Muscle of leg (tissue), 11 donors: ENCODE data around the gene MICAL1. TPM values are rescaled to one million over a fixed set of nuclear protein-coding genes. Genes with fewer than 3 reads are reported as not detected.
A peak's percentile ranks its signal among the peaks of the same experiment; 100 is the strongest.

Experiments used
- DNase-seq: peaks from one replicate; pipeline ENCODE4 v3.0.0; 2013
- H3K27ac ChIP-seq: one replicate; pipeline ENCODE4 v1.5.1; 2013; ENCODE audit warnings: mild to moderate bottlenecking, low read length, control low read depth
- H3K27me3 ChIP-seq: one replicate; pipeline ENCODE4 v1.6.1; 2013; ENCODE audit warnings: low read length; ENCODE audit not compliant: control insufficient read depth, insufficient read depth
- H3K36me3 ChIP-seq: one replicate; pipeline ENCODE4 v1.6.1; 2013; ENCODE audit warnings: low read length; ENCODE audit not compliant: control insufficient read depth, insufficient read depth
- H3K4me1 ChIP-seq: one replicate; pipeline ENCODE4 v1.6.1; 2013; ENCODE audit warnings: low read length; ENCODE audit not compliant: control insufficient read depth, insufficient read depth
- H3K4me3 ChIP-seq: one replicate; pipeline ENCODE4 v1.5.1; 2013; ENCODE audit warnings: low read length, control low read depth
- H3K9me3 ChIP-seq: replicated peaks from 2 replicates; pipeline ENCODE4 v1.6.1; 2013; ENCODE audit warnings: low read depth, low read length; ENCODE audit not compliant: control insufficient read depth
- WGBS: methylation state at CpG from one replicate; pipeline ENCODE4 v1.1.5; 2013; ENCODE audit warnings: missing lambda C conversion rate; ENCODE audit not compliant: insufficient coverage; 5-methylcytosine and 5-hydroxymethylcytosine counted together
- polyA plus RNA-seq, 8 donors: library from polyadenylated mRNA; unstranded; fragments of 120-200 nt; gene quantifications; one replicate each; pipeline versions ENCODE4 v1.2.1 to v1.2.3, GENCODE V29; 2013; ENCODE audit warnings: inconsistent platforms in 1 of 8, low replicate concordance in 1 of 8; ENCODE audit not compliant: insufficient read length in 8 of 8, insufficient read depth in 1 of 8
- total RNA-seq: library from RNA; stranded (reverse); fragments of 120-200 nt; gene quantifications from one replicate; pipeline ENCODE4 v1.2.4, GENCODE V29; 2013

The MICAL1 gene
- total and polyA plus RNA-seq, 9 donors = 36.9 to 91.1 (median 63.5) TPM

GRCh38 chr6:109454496-109455436 lies 806 bp downstream of the MICAL1 start:
- Histone ChIP-seq H3K36me3 (peaks cover 27% of the 10 kb centered on the region), H3K4me3 (peak overlapping the region; percentile 91), H3K9me3 (no peaks in the 10 kb centered on the region), H3K27ac (peak overlapping the region; percentile 93), H3K27me3 (no peaks in the 10 kb centered on the region), H3K4me1 (peaks cover 42% of the 10 kb centered on the region)
- WGBS = 3% methylated on average over 22 of the region's 48 CpGs
- peak; percentile 80 for DNase-seq

- H3K36me3 ChIP-seq = peaks cover 29% of the 10 kb centered on the region
- peaks cover 42% of the 10 kb centered on the region for H3K4me1 ChIP-seq
- no peaks in the 10 kb centered on the region for H3K27me3 ChIP-seq
- peak; percentile 88 for DNase-seq
- peak overlapping the region; percentile 93 for H3K27ac ChIP-seq
- peak overlapping the region; percentile 91 for H3K4me3 ChIP-seq
- no peaks in the 10 kb centered on the region for H3K9me3 ChIP-seq
- 89% methylated on average over 18 of the region's 27 CpGs for WGBS
These were observed 1.7 kb downstream of the MICAL1 start for GRCh38 chr6:109453594-109454495.

- peaks cover 35% of the 10 kb centered on the region for H3K36me3 ChIP-seq
These were observed 2.4 kb downstream of the MICAL1 start for GRCh38 chr6:109453156-109453555.

DNA sequence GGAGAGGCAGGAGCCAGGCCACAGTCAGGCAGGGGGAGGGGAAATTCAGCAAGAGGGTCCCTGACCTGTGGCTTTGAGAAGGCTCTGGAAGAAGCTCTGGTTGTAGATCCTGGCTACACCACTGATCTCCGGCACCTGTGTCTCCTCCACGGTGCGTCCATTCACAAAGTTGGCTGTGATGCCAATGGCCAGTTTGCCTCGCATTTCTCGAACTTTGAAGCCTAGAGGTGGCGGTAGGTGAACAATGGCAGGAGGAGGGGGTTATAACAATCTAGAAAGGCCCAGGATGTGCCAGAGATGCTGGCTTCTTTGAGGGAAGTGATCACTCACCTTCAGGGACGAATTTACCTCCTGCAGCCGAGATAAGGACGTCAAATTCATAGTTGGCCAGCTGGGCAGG lies 3.4 kb downstream of the MICAL1 start:
- Histone ChIP-seq H3K27me3 (no peaks in the 10 kb centered on the region), H3K36me3 (peaks cover 37% of the 10 kb centered on the region), H3K9me3 (no peaks in the 10 kb centered on the region), H3K4me3 (no peak overlapping the region), H3K27ac (no peak overlapping the region), H3K4me1 (peaks cover 44% of the 10 kb centered on the region)
- no peak for DNase-seq
- WGBS = 88% methylated on average over 9 of the region's 9 CpGs

More at GRCh38 chr6:109453156-109453555, 2.4 kb downstream of the MICAL1 start:
- no peak overlapping the region for H3K27ac ChIP-seq
- H3K4me3 ChIP-seq = no peak overlapping the region
- H3K9me3 ChIP-seq = no peaks in the 10 kb centered on the region
- DNase-seq = no peak
- no CpG with 5 or more reads among the region's 2 CpGs for WGBS
- H3K27me3 ChIP-seq = no peaks in the 10 kb centered on the region
- peaks cover 44% of the 10 kb centered on the region for H3K4me1 ChIP-seq

DNA sequence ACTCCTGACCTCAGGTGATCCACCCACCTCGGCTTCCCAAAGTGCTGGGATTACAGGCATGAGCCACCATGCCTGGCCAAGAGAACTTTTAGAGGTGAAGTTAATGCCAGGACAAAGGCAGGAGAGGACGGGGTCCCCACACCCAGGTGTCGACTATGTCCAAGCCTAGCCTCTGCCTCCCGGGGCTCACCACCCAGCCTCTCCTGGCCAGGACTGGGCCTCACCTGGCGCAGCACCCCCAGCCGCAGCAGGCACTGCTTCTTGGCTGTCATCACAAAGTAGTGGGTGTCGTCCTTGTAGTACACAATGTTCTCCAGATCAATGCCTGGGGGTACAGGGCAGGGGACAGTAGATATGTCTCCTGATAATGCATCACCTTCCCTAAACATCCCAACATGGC lies 4.2 kb downstream of the MICAL1 start:
- H3K4me1 ChIP-seq = peaks cover 36% of the 10 kb centered on the region
- H3K27me3 ChIP-seq = no peaks in the 10 kb centered on the region
- no peak overlapping the region for H3K4me3 ChIP-seq
- H3K9me3 ChIP-seq = no peaks in the 10 kb centered on the region
- H3K27ac ChIP-seq = no peak overlapping the region
- 93% methylated on average over 5 of the region's 7 CpGs for WGBS
- no peak for DNase-seq
- peaks cover 45% of the 10 kb centered on the region for H3K36me3 ChIP-seq

- WGBS = no CpG with 5 or more reads among the region's 3 CpGs
- Histone ChIP-seq H3K27ac (no peak overlapping the region), H3K36me3 (peaks cover 51% of the 10 kb centered on the region), H3K4me1 (peaks cover 31% of the 10 kb centered on the region), H3K27me3 (no peaks in the 10 kb centered on the region), H3K9me3 (no peaks in the 10 kb centered on the region), H3K4me3 (no peak overlapping the region)
- DNase-seq = peak; percentile 21
These were observed 4.8 kb downstream of the MICAL1 start for GRCh38 chr6:109450801-109451200.

DNA sequence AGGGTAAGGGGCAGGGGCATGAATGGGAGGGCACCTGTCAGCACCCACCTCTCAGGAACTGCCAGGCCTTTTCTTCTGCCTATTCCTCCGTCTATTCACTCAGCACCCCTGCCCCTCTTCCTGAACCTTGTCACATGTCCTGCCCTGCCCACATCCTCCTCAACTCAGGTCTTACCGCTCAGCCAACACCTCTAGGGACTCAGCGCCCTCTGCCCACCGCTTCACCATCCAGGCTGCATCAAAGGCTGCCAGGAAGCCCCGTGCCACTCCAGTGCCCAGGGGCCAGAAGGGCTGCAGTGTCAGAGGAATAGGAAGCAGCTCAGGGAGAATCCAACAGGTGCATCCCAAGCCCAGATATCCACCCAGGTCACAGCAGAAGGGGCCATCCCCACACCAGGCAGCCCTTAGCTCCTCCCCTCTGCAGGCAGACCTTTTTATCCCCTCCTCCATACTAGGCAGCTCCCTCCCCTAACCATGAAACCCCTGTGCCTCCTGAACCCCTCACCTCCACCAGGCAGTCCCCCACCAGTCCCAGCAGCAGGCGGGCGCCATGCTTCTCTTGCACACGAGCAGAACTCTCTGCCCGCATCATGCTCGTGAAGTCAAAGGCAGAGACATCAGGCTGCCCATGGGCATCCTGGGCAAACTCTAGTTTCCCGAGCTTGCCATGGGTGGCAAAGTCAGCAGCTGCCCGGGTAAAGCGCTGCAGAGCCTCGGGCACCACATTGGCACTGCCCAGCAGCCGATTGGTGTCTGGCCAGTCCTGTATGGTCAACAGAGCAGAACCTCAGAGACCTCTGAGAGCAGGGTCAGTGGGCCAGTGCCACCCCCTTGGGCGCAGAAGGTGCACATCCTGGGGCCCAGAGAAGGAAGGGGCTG lies 5.5 kb downstream of the MICAL1 start:
- Histone ChIP-seq H3K4me1 (peaks cover 29% of the 10 kb centered on the region), H3K9me3 (no peaks in the 10 kb centered on the region), H3K27me3 (no peaks in the 10 kb centered on the region), H3K36me3 (peaks cover 58% of the 10 kb centered on the region), H3K4me3 (no peak overlapping the region), H3K27ac (no peak overlapping the region)
- DNase-seq = no peak
- WGBS = 88% methylated on average over 16 of the region's 16 CpGs

- peaks cover 21% of the 10 kb centered on the region for H3K4me1 ChIP-seq
- 77% methylated on average over 16 of the region's 19 CpGs for WGBS
- no peak overlapping the region for H3K27ac ChIP-seq
- DNase-seq = no peak
- no peaks in the 10 kb centered on the region for H3K27me3 ChIP-seq
- H3K36me3 ChIP-seq = peaks cover 66% of the 10 kb centered on the region
- no peaks in the 10 kb centered on the region for H3K9me3 ChIP-seq
- no peak overlapping the region for H3K4me3 ChIP-seq
These were observed 6.3 kb downstream of the MICAL1 start for GRCh38 chr6:109449064-109449794.

DNA sequence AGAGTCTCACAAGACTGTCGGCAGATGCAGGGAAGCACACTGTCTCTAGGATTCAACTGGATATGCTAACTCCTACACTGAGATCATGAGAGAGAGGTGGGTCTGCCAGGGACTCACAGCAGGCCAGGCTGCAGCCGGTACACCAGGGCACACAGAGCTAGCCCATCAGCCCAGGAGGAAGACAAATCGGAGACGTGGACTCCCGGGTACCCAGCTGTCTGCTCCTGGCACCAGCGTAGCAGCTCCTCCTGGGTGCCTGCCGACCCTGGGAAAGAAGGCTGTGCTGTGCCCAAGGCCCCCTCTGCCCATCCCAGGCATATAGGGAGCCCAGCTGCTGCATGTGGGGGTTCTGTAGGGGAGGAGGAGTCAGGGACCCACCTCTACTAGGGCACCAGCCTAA lies 7.0 kb downstream of the MICAL1 start:
- peaks cover 73% of the 10 kb centered on the region for H3K36me3 ChIP-seq
- no peaks in the 10 kb centered on the region for H3K9me3 ChIP-seq
- DNase-seq = no peak
- no peak overlapping the region for H3K27ac ChIP-seq
- 57% methylated on average over 4 of the region's 7 CpGs for WGBS
- H3K27me3 ChIP-seq = no peaks in the 10 kb centered on the region
- no peak overlapping the region for H3K4me3 ChIP-seq
- peaks cover 15% of the 10 kb centered on the region for H3K4me1 ChIP-seq
